ENCODE measurements around the gene LYRM4.

GRCh38 chr6:5123296-5124143 lies 137.2 kb downstream of the LYRM4 start:
- TF ChIP-seq CTCF (optimal IDR thresholded peaks at IDR 0.05 in 1 of 3, IDR thresholded peaks at IDR 0.05 in 1 of 3, conservative IDR thresholded peaks at IDR 0.05 in 1 of 3; ENCODE audit: extremely low read depth in 1 of 3, insufficient read depth in 2 of 3, low read length in 3 of 3) (no peak), EZH2 (IDR thresholded peaks at IDR 0.05; ENCODE audit: low read length) (no peak)
